GM12878 (cell line): ENCODE data around the gene NCAPH2. TPM values are rescaled to one million over a fixed set of nuclear protein-coding genes. Genes with fewer than 3 reads are reported as not detected.

Experiments used
- ATAC-seq: fragments of 200-7000 bp; cut with Tn5 transposase; 3 replicates; pipeline ENCODE4 v1.9.1; 2020; ENCODE audit warnings: mild to moderate bottlenecking, moderate library complexity
- BruUV-seq: library from RNA; stranded (reverse); fragments of 400-500 nt; replicated peaks from 2 replicates; lab custom pipeline; 2021; lab: Mats Ljungman, UMichigan
- CTCF ChIA-PET: fragments of 300-600 bp; sonication (Branson Sonifier 250); formaldehyde crosslinking; extraction: SDS; loops from one replicate; lab custom pipeline; 2021; ENCODE audit warnings: inconsistent platforms; lab: Yijun Ruan, JAX
- POLR2A ChIA-PET: fragments of 350-600 bp; formaldehyde crosslinking; extraction: SDS; loops from one replicate; lab custom pipeline; 2021; ENCODE audit warnings: inconsistent platforms; lab: Charles Lee
- RAD21 ChIA-PET: fragments of 300-600 bp; sonication (Branson Sonifier 250); formaldehyde crosslinking; loops from one replicate; lab custom pipeline; 2023; ENCODE audit warnings: antibody characterized with exemption; ENCODE audit not compliant: unreplicated experiment; lab: Charles Lee
- SMC1A ChIA-PET: fragments of 300-600 bp; sonication (Branson Sonifier 250); formaldehyde crosslinking; loops from one replicate; lab custom pipeline; 2023; ENCODE audit not compliant: unreplicated experiment, uncharacterized antibody; lab: Charles Lee
- DNase-seq: peaks from one replicate; pipeline ENCODE4 v3.0.0-alpha.2; 2011; ENCODE audit warnings: low read depth, low spot score
- FAIRE-seq: peaks from 3 replicates; lab custom pipeline; 2011; peaks lifted over from hg19 to GRCh38; lab: Jason Lieb, UNC
- H2AFZ ChIP-seq: 2 replicates; pipeline ENCODE4 v1.6.0; 2011; ENCODE audit warnings: low read depth, low read length, control low read depth; ENCODE audit not compliant: control insufficient read depth
- H3K27ac ChIP-seq: 2 replicates; pipeline ENCODE4 v1.5.1; 2011; ENCODE audit warnings: control low read depth; ENCODE audit not compliant: control insufficient read depth, insufficient read depth
- H3K27me3 ChIP-seq, 2 experiments: replicated peaks in 1 of 2; 2 replicates each; pipeline versions ENCODE4 v1.6.0 to v1.6.1; 2011; ENCODE audit warnings: low read length in 1 of 2; ENCODE audit not compliant: control insufficient read depth in 2 of 2, insufficient read depth in 2 of 2
- H3K36me3 ChIP-seq, 2 experiments: 2 replicates each; pipeline ENCODE4 v1.5.1; 2011; ENCODE audit warnings: low read length in 1 of 2; ENCODE audit not compliant: control insufficient read depth in 2 of 2, insufficient read depth in 2 of 2
- H3K4me1 ChIP-seq: 2 replicates; pipeline ENCODE4 v1.6.1; 2011; ENCODE audit warnings: mild to moderate bottlenecking, low read length, moderate library complexity, mixed read lengths; ENCODE audit not compliant: control insufficient read depth, insufficient read depth
- H3K4me2 ChIP-seq: 2 replicates; pipeline ENCODE4 v1.6.0; 2011; ENCODE audit warnings: control low read depth; ENCODE audit not compliant: control insufficient read depth, insufficient read depth
- H3K4me3 ChIP-seq: fragments of 200-600 bp; sonication (generic); 2 replicates; pipeline ENCODE4 v1.5.1; 2016
- H3K79me2 ChIP-seq: 2 replicates; pipeline ENCODE4 v1.6.0; 2011; ENCODE audit warnings: low read length; ENCODE audit not compliant: control insufficient read depth, insufficient read depth
- H3K9ac ChIP-seq: 2 replicates; pipeline ENCODE4 v1.8.0; 2011; ENCODE audit warnings: low read length, control low read depth, mixed read lengths; ENCODE audit not compliant: control insufficient read depth, insufficient read depth
- H3K9me3 ChIP-seq: replicated peaks from 3 replicates; pipeline ENCODE4 v1.5.1; 2011; ENCODE audit warnings: mild to moderate bottlenecking, low read length; ENCODE audit not compliant: control insufficient read depth, insufficient read depth
- H4K20me1 ChIP-seq: 2 replicates; pipeline ENCODE4 v1.6.0; 2011; ENCODE audit not compliant: control insufficient read depth, insufficient read depth
- BHLHE40 ChIP-seq, 2 experiments: fragments of 450-650 bp in 1 of 2; IDR thresholded peaks; 2 replicates each; pipeline ENCODE4 v1.6.1; 2011 to 2017; ENCODE audit warnings: low read depth in 2 of 2, borderline replicate concordance in 1 of 2, improper control_type of control experiment in 1 of 2, low read length in 1 of 2, mild to moderate bottlenecking in 1 of 2
- FOXK2 ChIP-seq: fragments of 450-650 bp; IDR thresholded peaks from 2 replicates; pipeline ENCODE4 v1.6.1; 2017; ENCODE audit warnings: mild to moderate bottlenecking, moderate library complexity
- GATAD2B ChIP-seq: fragments of 450-650 bp; conservative IDR thresholded peaks from 2 replicates; pipeline ENCODE4 v1.6.1; 2017; ENCODE audit warnings: low read depth, mild to moderate bottlenecking, moderate library complexity
- MXI1 ChIP-seq: fragments of 150-350 bp; IDR thresholded peaks from 2 replicates; pipeline ENCODE4 v1.6.1; 2011; ENCODE audit warnings: low read depth, mild to moderate bottlenecking, inconsistent platforms, low read length, improper control_type of control experiment
- SMAD1 ChIP-seq: fragments of 450-650 bp; IDR thresholded peaks from 2 replicates; pipeline ENCODE4 v1.6.1; 2018; ENCODE audit warnings: mild to moderate bottlenecking, low read depth; ENCODE audit not compliant: partially characterized antibody
- WGBS: methylation state at CpG from one replicate; pipeline ENCODE4 v1.1.6; 2016; ENCODE audit warnings: low lambda C conversion rate; ENCODE audit not compliant: insufficient replicate concordance, insufficient coverage; ENCODE audit errors: missing lambda C conversion rate; 5-methylcytosine and 5-hydroxymethylcytosine counted together
- in situ Hi-C: fragments of 300-500 bp; cut with MboI; formaldehyde crosslinking; loops from 9 replicates; pipeline ENCODE4 v1.14.3; 2018; ENCODE audit warnings: mixed read lengths
- intact Hi-C: fragments of 100-400 bp; cut with micrococcal nuclease; formaldehyde crosslinking; loops from one replicate; pipeline ENCODE4 v1.14.2; 2022; ENCODE audit not compliant: unreplicated experiment
- polyA plus RNA-seq, 11 experiments: library from polyadenylated mRNA; depleted of rRNA in 4 of 11; unstranded in 6 of 11; stranded (reverse) in 5 of 11; fragments of >200 nt; fragmentation: Nextera tagmentation in 4 of 11; fragmentation: Illumina TruSeq in 1 of 11; extraction: Ambion mirVana in 4 of 11; extraction: Trizol in 1 of 11; gene quantifications; 1 replicate in 1 of 11; 2 replicates in 10 of 11; pipeline versions ENCODE4 v1.2.1 to v1.2.3, GENCODE V29; 2011 to 2016; ENCODE audit warnings: inconsistent platforms in 2 of 11, missing spikeins in 2 of 11, low read depth in 1 of 11
- total RNA-seq, 4 experiments: library from RNA; depleted of rRNA in 3 of 4; stranded (reverse); fragments of >200 nt in 3 of 4; fragmentation: Illumina TruSeq in 1 of 4; extraction: Trizol in 1 of 4; gene quantifications; 2 replicates each; pipeline versions ENCODE4 v1.2.1 to v1.2.3, GENCODE V29; 2013 to 2021

The NCAPH2 gene
- total and polyA plus RNA-seq, 10 of the 15 experiments (the other 5 are each of a cell fraction or from before 2014, with no cell fraction given): 5.0 to 110 (median 59.9) TPM

GRCh38 chr22:50483977-50484853, 23.8 kb upstream of the NCAPH2 start:
- in situ Hi-C loops: no loop called here
- Histone ChIP-seq H4K20me1 (no peaks in the 10 kb centered on the region), H3K9ac (no peak overlapping the region), H3K27ac (no peak overlapping the region), H3K4me3 (no peak overlapping the region), H3K27me3 (peaks cover 0 to 3% of the 10 kb centered on the region in 2 experiments; a peak in 2 of 4 replicates), H3K4me1 (no peaks in the 10 kb centered on the region), H2AFZ (no peak overlapping the region), H3K79me2 (no peaks in the 10 kb centered on the region), H3K9me3 (no peaks in the 10 kb centered on the region), H3K36me3 (no peaks in the 10 kb centered on the region), H3K4me2 (no peak overlapping the region)
- BruUV-seq: no TSS peak
- ChIA-PET SMC1A (no interaction called here), RAD21 (interaction anchor here (1.4 to 1.7 kb wide), 2 partner anchors 14 kb away, joined by 5 read pairs; no protein-coding TSS in a partner anchor), POLR2A (no interaction called here), CTCF (interaction anchor here (0.6 to 4.1 kb wide), 5 partner anchors 14 to 196 kb away, joined by 3 to 29 read pairs (median 4); partner anchors contain the start of gene SCO2)
- 52% methylated on average over 26 of the region's 31 CpGs for WGBS
- intact Hi-C loops: no loop called here
- ATAC-seq: peak; percentile 39
- no peak for TF ChIP-seq SMAD1
- TF ChIP-seq GATAD2B: no peak
- no peak for TF ChIP-seq FOXK2
- TF ChIP-seq MXI1: no peak
- peak in 1 of 2 experiments; percentile 78; a peak in 3 of 4 replicates for TF ChIP-seq BHLHE40 (IDR thresholded peaks at IDR 0.05; ENCODE audit: borderline replicate concordance in 1 of 2, low read depth in 2 of 2, low read length in 1 of 2)
- no peak for FAIRE-seq
- DNase-seq: no peak
